Inferior parietal cortex (tissue), 1 donor: ENCODE data around the gene PRKCG.

ENCODE experiments used
- DNase-seq: peaks from one replicate; pipeline ENCODE4 v3.0.0-alpha.2; 2016; ENCODE audit errors: extremely low spot score

PRKCG gene

DNA sequence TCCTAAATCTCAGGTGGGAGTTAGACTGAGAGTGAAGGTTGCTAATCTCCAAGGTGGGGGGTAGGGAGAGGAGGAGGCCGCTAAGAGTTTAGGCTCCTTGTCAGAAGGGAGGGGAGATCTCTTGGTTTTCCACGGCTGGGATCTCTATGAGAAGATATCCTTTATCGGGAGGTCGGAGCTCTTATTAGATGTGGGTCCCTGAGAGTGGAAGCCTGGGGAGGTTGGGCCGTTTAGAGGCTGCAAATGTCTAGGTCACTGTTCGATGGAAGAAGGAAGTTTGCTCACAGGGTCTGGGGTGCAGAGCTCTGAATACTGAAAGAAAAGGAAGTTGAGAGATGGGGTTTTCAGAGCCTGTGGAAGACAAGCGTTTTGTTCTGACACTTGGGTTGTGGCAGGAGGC, 10.5 kb upstream of the PRKCG start:
- DNase-seq, result no peak

DNA sequence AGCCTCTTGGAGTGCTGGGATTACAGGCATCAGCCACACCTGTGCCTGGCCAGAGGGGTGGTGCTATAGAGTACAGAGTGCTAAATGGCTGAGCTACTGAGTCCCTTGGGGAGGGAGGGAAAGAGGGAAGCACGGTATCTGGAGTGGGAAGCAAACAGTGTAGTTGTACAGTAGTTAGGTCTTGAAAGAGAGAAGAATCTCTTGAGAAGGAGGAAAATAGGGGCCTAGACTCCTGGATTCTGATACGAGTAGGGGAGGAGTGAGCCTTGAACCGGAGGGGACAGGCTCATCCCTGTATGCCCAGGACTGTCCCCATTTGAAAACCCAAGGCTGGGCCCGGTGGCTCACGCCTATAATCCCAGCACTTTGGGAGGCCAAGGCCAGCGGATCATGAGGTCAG, 9.2 kb upstream of the PRKCG start:
- no peak for DNase-seq

DNA sequence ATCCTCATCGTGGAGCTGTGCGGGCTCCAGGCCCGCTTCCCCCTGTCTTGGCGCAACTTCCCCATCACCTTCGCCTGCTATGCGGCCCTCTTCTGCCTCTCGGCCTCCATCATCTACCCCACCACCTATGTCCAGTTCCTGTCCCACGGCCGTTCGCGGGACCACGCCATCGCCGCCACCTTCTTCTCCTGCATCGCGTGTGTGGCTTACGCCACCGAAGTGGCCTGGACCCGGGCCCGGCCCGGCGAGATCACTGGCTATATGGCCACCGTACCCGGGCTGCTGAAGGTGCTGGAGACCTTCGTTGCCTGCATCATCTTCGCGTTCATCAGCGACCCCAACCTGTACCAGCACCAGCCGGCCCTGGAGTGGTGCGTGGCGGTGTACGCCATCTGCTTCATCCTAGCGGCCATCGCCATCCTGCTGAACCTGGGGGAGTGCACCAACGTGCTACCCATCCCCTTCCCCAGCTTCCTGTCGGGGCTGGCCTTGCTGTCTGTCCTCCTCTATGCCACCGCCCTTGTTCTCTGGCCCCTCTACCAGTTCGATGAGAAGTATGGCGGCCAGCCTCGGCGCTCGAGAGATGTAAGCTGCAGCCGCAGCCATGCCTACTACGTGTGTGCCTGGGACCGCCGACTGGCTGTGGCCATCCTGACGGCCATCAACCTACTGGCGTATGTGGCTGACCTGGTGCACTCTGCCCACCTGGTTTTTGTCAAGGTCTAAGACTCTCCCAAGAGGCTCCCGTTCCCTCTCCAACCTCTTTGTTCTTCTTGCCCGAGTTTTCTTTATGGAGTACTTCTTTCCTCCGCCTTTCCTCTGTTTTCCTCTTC, 8.0 kb upstream of the PRKCG start:
- DNase-seq, result no peak

DNA sequence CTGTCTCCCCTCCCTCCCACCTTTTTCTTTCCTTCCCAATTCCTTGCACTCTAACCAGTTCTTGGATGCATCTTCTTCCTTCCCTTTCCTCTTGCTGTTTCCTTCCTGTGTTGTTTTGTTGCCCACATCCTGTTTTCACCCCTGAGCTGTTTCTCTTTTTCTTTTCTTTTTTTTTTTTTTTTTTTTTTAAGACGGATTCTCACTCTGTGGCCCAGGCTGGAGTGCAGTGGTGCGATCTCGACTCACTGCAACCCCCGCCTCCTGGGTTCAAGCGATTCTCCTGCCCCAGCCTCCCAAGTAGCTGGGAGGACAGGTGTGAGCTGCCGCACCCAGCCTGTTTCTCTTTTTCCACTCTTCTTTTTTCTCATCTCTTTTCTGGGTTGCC, 7.4 kb upstream of the PRKCG start:
- no peak for DNase-seq

DNA sequence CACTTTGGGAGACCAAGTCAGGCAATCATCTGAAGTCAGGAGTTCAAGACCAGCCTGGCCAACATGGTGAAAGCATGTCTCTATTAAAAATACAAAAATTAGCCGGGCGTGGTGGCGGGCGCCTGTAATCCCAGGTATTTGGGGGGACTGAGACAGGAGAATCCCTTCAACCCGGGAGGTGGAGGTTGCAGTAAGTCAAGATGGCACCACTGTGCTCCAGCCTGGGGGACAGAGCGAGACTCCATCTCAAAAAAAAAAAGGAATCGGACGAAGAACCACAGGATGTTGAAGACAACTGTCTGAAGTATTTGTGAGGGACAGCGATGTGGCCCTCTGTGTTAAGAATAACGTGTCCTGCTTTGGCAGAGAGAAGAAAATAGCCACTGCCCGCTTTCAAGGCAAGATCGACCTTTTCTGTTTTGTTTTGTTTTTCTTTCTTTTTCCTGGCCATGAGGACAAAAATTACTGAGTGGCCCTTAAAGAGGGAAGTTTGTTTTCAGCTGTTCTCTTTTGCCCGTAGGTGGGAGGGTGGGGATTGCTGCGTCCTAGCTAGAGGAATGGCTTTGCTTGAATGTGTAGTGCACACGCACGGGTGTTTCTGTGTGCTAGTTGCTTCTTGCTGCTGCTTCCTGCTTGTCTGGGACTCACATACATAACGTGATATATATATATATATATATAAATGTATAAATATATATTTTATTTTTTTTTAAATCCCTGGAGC, 6.2 kb upstream of the PRKCG start:
- no peak for DNase-seq

DNA sequence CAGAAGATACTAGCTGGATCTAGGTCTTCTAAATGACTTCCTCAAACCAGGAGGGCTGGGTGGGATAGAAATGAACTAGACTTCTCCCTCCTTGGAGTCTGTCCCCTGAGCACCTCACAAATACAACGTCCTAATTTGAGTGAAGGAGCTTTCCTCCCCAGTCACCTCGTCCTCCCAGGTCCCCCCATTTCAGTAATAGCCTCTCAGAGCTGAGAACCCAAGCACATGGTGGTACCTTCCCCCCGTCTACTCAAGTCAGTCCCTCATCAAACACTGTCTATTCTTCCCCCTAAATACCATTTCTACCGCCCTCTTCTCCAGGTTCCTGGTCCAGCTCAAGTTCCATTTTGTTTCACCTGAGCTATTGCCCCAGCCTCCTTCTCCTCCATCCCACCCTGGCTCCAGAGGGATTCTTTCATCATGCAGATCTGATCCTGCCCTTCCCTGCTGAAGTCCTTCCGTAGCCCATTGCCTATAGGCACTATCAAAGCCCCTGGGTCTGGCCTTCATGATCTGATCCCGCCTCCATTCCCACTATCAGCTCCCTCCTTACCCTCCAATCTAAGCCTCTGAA, 5.3 kb upstream of the PRKCG start:
- DNase-seq, result no peak

DNA sequence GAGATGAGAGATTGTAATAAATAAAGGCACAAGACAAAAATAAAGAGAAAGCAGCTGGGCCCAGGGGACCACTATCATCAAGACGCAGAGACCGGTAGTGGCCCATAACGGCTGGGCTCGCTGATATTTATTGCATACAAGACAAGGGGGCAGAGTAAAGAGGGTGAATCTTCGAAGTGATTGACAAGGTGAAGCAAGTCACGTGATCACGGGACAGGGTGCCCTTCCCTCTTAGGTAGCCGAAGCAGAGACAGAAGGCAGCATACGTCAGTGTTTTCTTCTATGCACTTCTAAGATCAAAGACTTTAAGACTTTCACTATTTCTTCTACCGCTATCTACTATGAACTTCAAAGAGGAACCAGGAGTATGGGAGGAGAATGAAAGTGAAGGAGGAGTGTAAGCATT, 4.6 kb upstream of the PRKCG start:
- DNase-seq, result no peak

DNA sequence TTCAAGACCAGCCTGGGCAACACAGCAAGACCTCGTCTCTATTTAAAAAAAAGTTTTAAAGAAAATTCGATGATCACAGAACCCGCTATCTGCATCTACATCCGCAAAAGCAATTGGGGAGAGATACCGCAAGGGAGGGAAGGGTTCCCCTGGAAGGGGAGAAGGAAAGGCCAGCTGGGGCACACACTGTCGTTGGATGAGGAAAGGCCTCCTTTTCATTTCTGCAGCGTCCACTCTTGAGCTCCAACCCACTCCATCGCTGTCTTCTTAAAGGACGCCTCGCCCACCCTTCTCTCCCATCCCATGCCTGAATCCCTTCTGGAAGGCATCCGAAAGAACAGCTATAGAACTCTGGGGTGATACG, 3.2 kb upstream of the PRKCG start:
- no peak for DNase-seq

DNA sequence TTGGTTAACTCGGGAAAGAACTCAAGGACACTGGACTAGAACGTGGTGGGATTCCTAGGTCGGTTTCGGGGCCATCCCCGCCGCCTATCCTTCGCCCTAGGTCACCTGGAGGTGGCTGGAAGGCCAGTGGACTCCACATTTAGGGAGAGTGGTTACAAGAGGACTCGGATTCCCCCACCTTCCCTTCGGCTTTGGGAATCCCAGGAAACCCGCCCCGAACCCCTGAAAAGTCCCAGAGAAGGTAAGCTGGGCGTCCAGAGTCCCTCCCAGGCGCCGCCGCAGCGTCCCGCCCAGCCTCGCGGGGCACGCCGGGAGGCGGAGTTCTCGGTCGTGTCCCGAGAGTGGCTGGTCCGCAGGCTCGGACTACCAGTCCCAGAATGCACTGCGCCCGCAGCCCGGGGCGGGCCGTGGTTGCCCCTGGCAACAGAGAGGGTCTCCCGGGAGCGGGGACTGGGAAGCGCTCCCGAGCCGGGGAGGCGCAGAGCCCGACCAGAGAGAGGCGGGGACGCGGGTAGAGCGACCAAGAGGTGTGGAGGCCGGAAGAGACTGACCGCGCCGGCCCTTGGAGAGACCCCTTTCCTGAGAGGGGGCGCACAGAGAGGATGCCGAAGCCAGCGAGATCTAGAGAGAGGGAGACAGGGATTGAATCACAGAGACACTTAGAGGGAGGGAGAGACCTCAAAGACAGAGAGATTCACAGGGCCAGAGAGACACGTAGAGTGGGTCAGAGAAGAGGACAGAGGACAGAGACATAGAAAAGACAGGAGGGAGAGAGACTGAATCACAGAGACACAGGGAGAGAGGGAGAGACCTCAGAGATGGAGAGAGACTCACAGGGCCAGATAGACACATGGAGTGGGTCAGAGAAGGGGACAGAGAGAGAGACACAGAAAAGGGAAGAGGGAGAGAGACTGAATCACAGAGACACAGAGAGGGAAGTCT, 2.6 kb upstream of the PRKCG start:
- DNase-seq, result peak; percentile 92

DNA sequence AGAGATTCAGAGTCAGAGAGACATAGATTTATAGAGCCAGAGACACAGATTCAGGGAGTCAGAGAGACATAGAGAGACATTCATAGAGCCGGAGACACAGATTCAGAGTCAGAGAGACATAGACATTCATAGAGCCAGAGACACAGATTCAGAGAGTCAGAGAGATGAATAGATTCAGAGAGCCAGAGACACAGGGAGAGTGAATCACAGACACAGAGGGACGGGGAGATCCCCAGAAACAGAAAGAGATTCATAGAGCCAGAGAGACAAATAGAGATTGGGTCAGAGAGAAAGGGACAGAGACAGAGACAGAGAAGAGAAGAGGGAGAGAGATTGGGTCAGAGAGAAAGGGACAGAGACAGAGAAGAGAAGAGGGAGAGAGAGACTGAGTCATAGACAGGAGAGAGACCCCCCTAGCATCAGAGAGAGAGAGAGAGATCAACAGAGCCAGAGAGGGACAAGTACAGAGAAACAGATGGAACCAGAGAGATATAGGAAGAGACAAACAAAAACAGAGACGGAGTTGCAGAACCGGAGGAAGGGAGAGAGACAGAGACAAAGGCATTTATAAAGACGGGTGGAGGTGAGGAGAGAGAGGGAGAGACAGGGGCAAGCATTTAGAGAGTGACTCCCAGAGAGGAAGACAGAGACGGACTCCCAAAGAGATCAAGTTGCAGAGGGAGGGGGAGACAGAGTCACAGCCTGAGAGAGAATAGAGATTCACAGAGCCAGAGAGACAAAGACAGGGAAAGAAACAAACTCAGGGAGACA, 1.1 kb upstream of the PRKCG start:
- DNase-seq, result no peak

DNA sequence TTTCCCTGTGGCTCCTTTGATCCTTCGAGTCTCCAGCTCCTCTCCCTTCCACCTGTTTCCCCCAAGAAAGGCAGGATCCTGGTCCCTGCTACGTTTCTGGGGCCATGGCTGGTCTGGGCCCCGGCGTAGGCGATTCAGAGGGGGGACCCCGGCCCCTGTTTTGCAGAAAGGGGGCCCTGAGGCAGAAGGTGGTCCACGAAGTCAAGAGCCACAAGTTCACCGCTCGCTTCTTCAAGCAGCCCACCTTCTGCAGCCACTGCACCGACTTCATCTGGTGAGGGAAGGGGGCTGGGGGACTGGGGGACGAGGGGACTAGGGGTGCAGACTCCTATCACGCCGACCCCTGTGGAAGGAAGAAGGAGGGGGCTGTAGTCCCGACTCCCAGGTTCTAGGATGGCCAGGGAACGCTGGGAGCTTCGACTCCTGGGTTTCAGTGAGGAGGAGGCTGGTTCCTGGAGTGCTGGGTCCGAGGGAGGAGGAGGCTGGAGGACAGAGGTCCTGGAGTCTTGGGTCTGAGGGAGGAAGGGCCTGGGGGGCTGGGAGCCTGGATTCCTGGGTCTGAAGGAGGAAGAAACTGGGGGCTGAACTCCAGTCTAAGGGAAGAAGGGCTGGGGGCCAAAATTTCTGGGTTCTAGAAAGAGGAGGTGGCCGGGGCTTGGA, 524 bp downstream of the PRKCG start:
- DNase-seq, result no peak

DNA sequence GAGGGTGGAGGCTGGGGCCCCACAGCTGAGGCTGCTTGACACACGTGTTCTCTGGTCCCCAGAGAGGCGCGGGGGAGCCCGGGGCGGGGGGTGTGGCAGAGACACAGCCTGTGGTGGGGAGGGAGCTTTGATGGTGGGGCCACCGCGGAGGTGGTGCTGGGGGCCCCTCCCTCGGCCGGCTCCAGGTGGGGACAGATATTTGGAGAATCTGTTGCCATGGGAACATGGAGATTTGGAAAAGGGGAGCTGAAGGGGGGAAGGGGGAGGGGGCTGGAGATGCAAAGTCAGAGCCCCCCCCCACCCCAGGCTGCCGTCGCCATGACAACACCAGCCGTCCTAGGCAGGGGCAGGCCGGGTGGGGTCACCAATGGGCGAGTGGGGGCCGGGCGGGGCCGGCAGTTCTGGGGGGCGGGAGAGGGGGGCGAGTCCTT, 1.2 kb downstream of the PRKCG start:
- DNase-seq, result no peak

DNA sequence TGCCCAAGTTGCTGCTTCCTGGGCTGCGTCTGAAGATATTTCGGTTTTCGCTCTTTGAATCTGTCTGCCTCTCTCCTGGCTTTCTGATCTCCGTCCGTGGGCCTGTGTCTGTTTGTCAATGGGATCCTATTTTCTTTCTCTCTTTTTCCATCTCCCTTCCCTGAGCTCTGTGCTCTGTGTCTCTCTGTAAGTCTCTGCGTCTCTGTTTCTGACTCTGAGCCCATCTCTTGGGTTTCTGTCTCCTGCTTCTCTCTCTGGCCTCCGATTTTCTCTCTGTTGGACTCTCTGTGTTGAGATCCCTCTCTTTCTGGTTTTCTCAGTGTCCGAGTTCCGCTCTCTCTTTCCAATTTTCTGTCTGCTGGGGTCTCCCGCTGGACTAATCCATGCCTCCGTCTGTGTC, 1.7 kb downstream of the PRKCG start:
- no peak for DNase-seq

DNA sequence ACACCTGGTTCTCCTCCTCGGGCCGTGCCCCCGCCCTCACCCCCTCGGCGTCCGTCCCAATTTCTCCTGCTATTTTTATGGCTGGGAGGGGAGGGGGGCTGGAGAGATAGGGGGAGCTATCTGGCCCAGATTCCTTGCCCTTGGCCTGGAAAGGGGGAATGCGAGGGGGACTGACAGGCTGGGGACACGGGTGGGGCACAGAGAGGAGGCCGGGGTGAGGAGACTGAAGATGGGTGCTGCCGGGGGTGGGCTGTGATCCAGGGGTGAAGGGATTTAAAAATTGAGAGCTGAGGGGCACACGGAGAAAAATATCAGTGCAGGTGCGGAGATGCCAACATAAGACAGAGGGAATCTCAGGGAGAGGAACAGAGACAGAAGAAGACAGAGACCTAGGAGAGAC, 2.3 kb downstream of the PRKCG start:
- DNase-seq, result no peak

DNA sequence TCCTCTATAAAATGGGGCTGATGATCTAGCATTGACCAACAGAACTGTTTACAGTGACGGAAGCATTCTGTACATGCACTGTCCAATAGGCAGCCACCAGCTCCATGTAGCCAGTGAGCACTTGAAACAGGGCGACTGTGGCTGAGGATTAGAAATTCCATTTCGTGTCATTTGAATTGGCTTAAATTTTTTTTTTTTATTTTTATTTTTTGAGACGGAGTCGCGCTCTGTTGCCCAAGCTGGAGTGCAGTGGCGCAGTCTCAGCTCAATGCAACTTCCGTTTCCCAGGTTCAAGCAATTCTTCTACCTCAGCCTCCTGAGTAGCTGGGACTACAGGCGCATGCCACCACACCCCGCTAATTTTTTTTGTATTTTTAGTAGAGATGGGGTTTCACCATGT, 3.0 kb downstream of the PRKCG start:
- DNase-seq, result no peak

DNA sequence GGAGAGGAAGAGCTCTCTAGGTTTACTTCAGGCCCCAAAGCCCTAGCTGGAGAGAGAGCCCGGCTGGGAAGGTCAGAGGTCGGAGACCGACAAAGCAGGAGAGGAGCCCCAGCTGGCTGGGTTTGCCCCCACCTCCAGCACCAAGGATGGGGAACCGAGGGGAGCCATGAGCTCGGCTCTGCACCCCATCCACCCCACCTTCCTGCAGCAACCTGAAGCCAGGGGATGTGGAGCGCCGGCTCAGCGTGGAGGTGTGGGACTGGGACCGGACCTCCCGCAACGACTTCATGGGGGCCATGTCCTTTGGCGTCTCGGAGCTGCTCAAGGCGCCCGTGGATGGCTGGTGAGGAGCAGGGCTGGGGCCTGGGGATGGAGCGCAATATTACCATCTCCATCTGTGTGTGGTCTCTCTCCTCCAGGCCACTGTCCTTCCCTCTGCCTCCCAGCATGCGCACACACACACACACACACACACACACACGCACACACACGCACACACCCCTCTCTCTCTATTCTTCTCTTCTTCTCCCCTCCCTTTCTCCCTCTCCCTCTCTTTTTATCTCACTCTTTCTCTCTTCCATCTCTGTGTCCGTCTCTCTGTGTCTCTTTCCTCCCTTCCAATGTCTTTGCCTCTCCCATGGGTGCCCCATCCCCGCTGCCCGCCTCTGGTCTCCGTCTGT, 10.4 kb downstream of the PRKCG start:
- no peak for DNase-seq

DNA sequence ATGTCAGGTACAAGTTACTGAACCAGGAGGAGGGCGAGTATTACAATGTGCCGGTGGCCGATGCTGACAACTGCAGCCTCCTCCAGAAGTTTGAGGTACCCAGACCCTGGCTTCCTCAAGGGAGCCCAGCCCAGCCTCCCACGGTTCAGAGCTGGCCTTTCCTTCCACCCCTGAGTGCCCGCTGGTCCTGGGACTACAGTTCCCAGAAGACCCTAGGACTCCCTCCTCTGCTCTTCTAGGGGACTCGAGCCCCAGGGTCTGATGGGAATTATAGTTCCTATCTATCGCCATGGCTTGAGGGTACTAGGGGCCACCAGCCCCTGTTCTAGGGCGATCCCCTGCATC, 11.0 kb downstream of the PRKCG start:
- no peak for DNase-seq

DNA sequence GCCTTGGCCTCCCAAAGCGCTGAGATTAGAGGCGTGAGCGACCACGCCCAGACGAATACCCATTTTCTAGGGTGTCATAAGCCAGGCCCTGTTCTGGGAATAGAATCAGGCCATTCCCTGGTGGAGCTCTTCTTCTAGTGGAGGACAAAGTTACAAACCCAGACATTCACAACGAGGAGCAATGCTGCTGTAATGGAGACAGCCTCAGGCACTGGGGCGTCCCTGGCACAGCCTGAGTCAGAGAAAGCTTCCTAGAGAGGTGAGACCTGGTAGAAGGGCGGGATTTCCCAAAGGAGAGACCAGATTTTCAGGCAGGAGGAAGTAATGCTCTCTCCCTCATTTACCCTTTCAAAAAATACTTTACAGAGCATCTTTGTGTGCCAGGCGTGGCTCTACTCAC, 12.7 kb downstream of the PRKCG start:
- DNase-seq, result no peak

DNA sequence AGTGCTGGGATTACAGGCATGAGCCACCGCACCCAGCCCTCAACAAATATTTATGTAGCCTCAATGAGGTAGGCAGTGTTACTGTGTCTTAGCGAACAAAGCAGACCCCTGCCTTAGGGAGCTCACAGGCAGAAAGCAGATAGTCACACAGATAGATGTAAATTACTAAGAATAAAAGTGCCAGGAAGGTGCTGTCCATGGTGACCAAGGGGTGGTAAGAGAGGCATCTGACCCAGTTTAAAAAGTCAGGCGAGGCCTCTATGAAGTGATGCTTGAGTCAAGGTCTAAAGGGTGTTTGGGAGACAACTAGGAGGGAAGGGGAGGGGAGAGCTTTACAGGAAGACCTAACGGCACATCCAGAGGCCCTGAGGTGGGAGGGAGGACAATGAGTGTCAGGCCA, 14.7 kb downstream of the PRKCG start:
- no peak for DNase-seq

DNA sequence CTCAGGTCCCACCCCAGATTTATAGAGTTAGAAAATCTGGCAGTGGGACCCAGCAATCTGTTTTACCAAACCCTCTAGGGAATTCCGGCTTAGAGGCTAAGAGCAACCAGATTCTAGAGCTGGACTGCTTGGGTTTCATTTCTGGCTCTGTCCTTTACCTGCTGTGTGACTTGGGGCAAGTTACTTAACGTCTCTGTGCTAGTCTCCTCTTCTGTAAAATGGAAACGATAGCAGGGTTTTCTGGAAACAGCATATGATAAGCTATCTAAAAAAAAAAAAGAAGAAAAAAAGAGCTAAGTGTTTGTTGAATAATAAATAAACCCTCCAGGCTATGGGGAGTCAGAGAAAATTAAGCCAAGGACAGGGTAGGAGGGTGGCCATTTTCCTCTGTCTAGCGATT, 15.5 kb downstream of the PRKCG start:
- no peak for DNase-seq
